ENCODE measurements around the gene OLFML1. TPM values are rescaled to one million over a fixed set of nuclear protein-coding genes. Genes with fewer than 3 reads are reported as not detected.

The OLFML1 gene
- total and polyA plus RNA-seq, 11 donors = 1.7 to 17.9 (median 4.0) TPM

GRCh38 chr11:7555052-7555699 lies 69.9 kb downstream of the OLFML1 start:
- DNase-seq = peak; percentile 60 to 89 (median 76)
- H3K27ac ChIP-seq = peak overlapping the region in 8 of 12 donors; percentile 1 to 56 (median 44)

GRCh38 chr11:7558046-7558445 lies 72.7 kb downstream of the OLFML1 start:
- Histone ChIP-seq H3K4me1 (peaks cover 0 to 15% (median 0%) of the 10 kb centered on the region in 12 donors), H3K27ac (no peak overlapping the region), H3K36me3 (peaks cover 0 to 3% (median 0%) of the 10 kb centered on the region in 9 donors), H3K27me3 (no peaks in the 10 kb centered on the region), H3K9me3 (no peaks in the 10 kb centered on the region), H3K4me3 (no peak overlapping the region)
- intact Hi-C loops (cut with DNase I) = loop anchor here in 3 of 10 donors (5.0 kb wide), 1 partner anchor 46 kb away; the partner anchor contains the start of gene PPFIBP2 (in 3 of the 3)
- no peak for DNase-seq
- TF ChIP-seq CTCF (IDR thresholded peaks at IDR 0.05) (no peak), POLR2A (IDR thresholded peaks at IDR 0.05) (no peak)
- peak in 3 of 4 donors; percentile 36 to 80 (median 77) for ATAC-seq

More at GRCh38 chr11:7555052-7555699, 69.9 kb downstream of the OLFML1 start:
- Histone ChIP-seq H3K36me3 (peaks cover 0 to 6% (median 0%) of the 10 kb centered on the region in 9 donors), H3K4me1 (peaks cover 0 to 15% (median 0%) of the 10 kb centered on the region in 12 donors), H3K27me3 (no peaks in the 10 kb centered on the region), H3K9me3 (no peaks in the 10 kb centered on the region), H3K4me3 (no peak overlapping the region)
- peak; percentile 93 to 97 (median 94) for ATAC-seq
- intact Hi-C loops (cut with DNase I) = loop anchor here in 3 of 10 donors (5.0 kb wide), 1 partner anchor 43 kb away; the partner anchor contains the start of gene PPFIBP2 (in 3 of the 3)
- TF ChIP-seq CTCF (IDR thresholded peaks at IDR 0.05) (no peak), POLR2A (IDR thresholded peaks at IDR 0.05) (no peak)
- 38 to 57% (median 48%) methylated on average over 7 of the region's 7 CpGs for WGBS, 4 donors

- intact Hi-C loops (cut with DNase I) = loop anchor here in 3 of 10 donors (5.0 kb wide), 1 partner anchor 47 kb away; the partner anchor contains the start of gene PPFIBP2 (in 3 of the 3)
- H3K27me3 ChIP-seq = no peaks in the 10 kb centered on the region
- TF ChIP-seq POLR2A (IDR thresholded peaks at IDR 0.05) = no peak
- no peak for TF ChIP-seq CTCF (IDR thresholded peaks at IDR 0.05)
- peaks cover 0 to 13% (median 0%) of the 10 kb centered on the region in 12 donors for H3K4me1 ChIP-seq
- H3K27ac ChIP-seq = no peak overlapping the region
- H3K9me3 ChIP-seq = no peaks in the 10 kb centered on the region
- DNase-seq = no peak
- 81 to 88% (median 85%) methylated on average over 4 of the region's 4 CpGs for WGBS, 4 donors
- no peak for ATAC-seq
- H3K36me3 ChIP-seq = no peaks in the 10 kb centered on the region
- no peak overlapping the region for H3K4me3 ChIP-seq
Measured at GRCh38 chr11:7559398-7560283, 74.3 kb downstream of the OLFML1 start.

Other genes with a start within 250 kb of the OLFML1 start
- 1 to 10 TPM in 1 of 9 donors, under 1 TPM in 6, not detected in 2; 0.09 to 1.4 (median 0.37) TPM for gene SYT9, start 233.6 kb upstream of the OLFML1 start, total RNA-seq
- under 1 TPM; 0.04 TPM for gene SYT9, start 233.6 kb upstream of the OLFML1 start, polyA plus RNA-seq
- gene PPFIBP2, start 28.5 kb downstream of the OLFML1 start, total RNA-seq = 10 to 100 TPM; 12.5 to 31.1 (median 21.5) TPM
- 10 to 100 TPM; 10.5 to 17.7 TPM for gene PPFIBP2, start 28.5 kb downstream of the OLFML1 start, polyA plus RNA-seq
- 1 to 10 TPM in 5 of 9 donors, under 1 TPM in 4; 0.65 to 4.9 (median 1.1) TPM for gene CYB5R2, start 188.0 kb downstream of the OLFML1 start, total RNA-seq
- gene CYB5R2, start 188.0 kb downstream of the OLFML1 start, polyA plus RNA-seq = 1 to 10 TPM; 1.3 to 2.8 TPM
- not detected for gene OVCH2, start 221.0 kb downstream of the OLFML1 start, total RNA-seq
- gene OVCH2, start 221.0 kb downstream of the OLFML1 start, polyA plus RNA-seq = not detected

Measured in heart left ventricle (tissue), 16 donors.